HS-27A (cell line): Measurements from ENCODE around the gene LHFPL5.

Source experiments
- DNase-seq: peaks from one replicate; pipeline ENCODE4 v3.0.0-alpha.2; 2012; ENCODE audit warnings: low read depth, missing footprints

The LHFPL5 gene

DNA sequence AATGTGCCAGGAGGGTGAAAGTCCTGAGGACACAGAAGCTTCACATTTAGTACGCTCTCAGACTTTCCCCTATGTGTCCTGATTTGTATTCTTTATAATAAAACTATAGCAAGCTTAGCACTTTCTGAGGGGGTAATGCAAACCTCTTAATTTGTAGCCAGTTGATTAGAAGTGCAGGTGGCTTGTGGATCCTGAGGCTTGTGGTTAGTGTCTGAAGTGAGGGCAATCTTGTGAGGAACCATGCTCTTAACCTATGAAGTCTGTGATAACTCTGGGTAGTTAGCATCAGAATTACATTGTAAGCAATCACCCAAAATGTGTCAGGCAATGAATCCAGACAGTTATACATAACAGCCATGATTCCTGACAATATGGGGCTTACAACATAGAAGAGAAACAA is 51.1 kb downstream of the LHFPL5 start:
- no peak for DNase-seq

DNA sequence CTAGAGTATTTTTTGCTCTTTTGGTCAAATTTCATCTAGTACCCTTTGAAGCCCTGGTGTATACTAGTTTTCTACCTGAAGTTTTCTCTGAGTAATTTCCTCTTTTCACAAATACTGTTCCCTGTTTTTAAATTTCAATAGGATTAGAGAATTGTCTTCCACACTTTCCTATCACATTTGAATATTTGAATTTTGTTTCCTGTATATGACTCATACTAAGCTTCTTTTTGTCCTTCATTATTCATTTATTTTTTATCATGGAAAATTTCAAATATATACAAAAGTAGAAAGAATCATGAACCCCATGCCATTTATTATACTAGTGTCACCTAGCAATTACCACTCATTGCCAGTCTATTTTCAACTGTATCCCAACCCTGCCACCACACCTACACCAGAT is 52.7 kb downstream of the LHFPL5 start:
- DNase-seq: no peak

DNA sequence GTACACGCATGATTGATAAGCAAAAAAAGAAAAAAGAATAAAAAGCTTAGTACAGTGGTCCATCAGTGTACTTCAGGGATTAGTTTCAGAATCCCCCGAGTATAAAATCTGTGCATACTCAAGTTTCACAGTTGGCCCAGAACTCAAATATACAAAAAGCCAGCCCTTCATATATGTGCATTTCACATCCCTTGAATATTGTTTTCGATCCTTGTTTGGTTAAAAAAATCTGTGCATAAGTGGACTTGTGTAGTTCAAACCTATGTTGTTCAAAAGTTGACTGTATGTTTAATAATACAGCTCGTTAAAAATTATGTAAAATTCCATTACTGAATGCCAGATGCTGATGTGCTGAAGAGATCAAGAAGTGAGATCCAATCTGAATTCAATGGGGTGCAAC is 54.2 kb downstream of the LHFPL5 start:
- DNase-seq: no peak
